Glomerular endothelial cell (primary cell): ENCODE measurements around the gene BASP1. TPM values are rescaled to one million over a fixed set of nuclear protein-coding genes. Genes with fewer than 3 reads are reported as not detected.

Source experiments
- DNase-seq: peaks from one replicate; pipeline ENCODE4 v3.0.0-alpha.2; 2011; ENCODE audit warnings: low read depth, low spot score; ENCODE audit errors: extremely low read depth
- total RNA-seq: library from RNA; depleted of rRNA; stranded (reverse); fragments of >200 nt; gene quantifications from 2 replicates; pipeline ENCODE4 v1.2.3, GENCODE V29; 2015

BASP1 gene
- total RNA-seq, 1 donor from 2014 or later, result 85.2 TPM

DNA sequence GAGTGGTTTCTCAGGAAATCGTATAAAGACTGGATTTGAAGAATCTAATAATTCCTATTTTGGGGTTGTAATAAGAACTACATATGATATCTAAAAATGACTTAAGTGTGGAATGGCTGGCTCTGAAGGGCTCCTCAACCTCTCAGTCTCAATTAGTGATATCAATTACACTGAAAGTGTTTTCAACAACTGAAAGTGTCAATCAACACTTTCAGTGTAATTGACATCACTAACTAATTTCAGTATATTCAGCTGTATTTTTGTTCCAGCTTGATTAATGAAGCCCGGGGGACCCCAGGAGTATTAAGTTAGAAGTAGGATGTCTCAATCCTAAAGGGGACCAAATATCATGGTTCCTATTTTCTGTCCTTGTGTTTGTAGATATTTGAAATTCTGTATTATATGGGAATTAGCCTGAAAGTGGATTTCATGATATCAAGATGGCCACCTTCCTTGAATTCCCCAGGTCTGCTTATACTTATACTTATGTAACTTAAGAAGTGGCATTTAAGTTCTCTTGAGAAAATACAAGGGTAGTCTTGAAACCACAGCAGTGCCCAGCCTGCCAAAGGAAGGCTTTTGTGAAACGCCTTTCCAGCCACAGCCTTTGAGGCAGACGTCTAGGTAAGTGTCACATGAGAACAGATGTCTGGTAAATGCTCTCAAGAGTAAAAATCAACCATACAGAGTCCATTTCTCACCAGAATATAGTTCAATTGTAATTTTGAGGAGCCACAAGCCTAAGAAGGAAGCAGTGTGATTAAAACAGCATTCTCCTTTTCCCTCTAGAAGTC is 4.6 kb downstream of the BASP1 start:
- no peak for DNase-seq

DNA sequence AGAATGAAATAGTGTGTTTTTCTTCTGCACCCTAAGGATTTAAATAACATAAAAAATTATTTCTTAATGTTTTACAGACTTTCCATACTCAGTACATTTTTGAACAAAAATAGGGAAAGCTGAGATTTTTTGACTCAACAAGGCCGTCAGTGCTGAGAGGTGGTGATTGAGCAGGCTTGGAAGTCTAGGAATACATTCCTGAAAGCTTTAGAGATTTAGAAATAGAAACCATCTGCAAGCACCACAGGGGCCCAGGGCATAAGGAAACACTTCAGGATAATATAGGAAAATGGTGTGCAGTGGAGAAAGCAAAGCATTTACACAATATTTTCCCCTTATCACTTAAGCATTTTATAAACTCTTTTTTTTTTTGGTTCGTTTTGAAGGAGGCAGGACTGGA is 5.2 kb downstream of the BASP1 start:
- no peak for DNase-seq

DNA sequence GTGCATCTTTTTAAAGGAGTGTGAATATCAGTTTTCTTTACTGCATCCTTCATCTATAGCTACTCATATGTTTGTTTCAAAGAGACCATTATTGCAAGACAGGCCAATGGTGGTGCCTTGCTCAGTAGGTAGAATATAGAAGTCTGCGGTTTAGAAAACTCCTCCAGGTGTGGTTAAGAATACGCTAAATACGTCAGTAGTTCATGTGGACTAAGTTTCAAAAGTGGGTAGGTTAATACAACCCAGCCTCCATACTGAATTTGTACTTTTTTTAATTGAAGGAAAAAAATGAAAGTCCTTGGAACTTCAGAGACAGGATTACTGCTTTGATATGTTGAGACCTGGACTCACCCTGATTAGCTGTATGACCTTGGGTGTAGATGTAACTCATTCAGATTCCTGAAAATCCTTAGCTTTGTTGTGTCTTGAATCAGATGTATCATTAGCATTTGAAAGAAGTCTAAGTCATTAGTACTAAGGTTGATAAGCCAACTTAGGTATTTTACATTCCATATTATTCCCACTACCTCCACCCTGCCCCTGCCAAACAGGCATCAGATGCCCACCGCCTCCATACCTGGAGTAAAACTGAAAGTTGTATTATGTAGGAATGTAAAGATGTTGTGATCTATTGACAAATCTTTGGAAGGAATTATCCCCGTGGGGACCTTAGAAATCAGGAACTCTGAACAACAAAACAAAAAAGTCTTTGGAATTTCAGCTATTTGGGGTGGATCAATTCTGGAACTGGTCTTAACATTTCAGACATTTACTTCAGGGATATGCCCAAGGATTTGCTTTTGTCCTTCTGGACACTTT is 6.1 kb downstream of the BASP1 start:
- DNase-seq, result no peak

DNA sequence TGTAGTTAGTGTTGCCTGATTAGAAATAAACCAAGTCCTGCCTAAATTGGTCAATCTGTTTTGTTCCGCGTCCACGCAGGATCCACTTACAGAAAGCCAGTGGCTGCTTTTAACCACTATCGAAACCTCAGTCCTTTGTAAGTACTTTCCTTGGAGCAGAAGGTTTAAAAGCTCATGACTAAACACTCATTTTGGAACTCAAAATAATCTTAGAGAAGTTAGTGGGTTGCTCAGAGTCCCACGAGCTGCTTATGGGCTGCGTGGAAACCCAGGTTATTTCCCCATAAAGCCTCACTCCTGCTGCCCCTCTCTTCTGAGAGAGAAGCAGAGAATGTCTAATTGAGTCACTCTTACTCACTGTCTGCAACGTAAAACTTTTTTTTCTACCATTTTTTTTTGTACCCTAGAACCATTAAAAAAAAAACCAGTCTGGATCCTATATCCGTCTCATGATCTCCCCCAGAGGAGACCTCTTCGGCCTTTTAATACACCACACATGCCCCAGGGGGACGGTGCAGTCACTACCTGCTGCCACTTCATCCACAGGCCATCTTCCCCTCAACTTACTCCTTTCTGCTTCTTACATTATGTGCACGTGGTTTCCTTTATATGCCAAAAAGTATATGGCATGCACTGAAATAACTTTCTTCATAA is 7.6 kb downstream of the BASP1 start:
- DNase-seq, result no peak

DNA sequence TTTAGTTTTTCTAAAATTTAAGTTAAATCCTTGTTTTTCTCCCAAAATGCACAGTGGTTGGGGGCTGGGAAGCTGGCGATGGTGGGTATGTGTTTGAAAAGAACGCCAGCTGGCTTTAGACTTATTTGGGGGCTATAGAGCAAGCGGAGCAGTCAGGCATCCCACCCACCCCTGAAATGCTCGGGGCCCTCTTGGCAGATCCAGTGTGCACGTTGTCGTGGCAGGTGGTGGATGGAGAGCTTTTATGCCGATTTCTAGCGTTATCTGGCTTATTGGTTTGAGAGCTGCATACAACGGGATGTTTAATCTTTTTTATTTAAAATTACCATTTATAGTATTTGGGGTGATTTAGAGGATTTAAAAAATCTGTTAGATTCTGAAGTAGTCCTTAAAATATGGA is 8.1 kb downstream of the BASP1 start:
- DNase-seq, result no peak

DNA sequence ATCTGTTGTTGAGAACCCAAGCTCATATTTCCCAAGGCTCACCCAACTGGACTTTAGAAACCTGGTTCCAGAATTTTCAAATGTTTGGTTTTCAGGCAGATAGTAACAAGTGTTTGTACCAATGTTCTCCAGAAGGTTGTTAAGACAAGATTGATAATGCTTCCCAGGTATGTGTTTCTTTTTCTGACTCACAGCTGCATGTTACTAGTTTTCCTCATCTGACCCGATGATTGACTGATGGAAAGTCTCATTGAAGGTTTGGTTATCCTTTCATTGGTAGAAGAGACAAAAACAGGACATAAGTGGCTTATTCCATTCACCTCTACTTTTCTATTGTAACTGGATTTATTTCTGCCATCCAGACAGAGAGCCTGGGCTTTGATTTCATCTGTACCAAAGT is 10.4 kb downstream of the BASP1 start:
- no peak for DNase-seq

DNA sequence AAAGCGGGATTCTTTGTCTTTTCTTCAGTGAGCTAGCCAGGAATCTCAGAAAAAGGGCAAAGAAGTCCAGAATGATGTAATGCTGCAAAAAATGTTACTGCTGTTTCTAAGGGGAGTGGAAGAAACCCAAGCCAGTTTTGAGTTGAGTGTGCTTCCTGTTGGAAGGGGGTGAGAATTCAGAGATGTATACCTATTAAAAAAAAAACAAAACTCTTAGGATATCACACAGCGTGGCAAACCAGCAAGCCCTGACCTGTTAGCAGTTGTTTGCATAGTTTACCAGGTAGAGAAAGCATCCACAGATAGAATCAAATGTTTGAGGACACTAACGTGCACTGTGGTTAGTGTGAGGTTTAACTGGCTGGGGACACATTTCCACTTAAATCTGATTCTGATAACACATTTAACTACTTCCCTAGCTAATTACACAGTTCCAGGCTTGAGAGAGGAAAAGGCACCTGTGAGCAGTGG is 11.4 kb downstream of the BASP1 start:
- DNase-seq, result no peak

DNA sequence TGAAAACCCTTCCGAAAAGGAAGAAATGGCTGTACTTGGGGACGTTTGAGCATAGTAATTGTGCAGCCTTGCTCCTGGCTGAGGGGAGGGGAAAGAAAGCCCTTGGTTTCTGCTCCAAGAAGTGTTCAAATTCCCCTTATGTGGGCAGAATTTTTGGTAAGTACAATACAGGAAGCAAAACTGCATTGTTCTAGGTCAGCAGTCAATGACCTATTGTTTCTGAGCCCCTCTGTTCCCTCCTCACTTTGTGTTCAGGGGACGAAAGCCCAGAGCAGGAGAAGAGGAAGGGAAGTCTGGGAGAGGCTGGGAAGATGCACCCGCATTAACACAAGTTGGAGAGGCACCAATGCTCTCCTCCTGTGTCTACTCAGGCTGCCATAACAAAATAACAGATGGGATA is 11.9 kb downstream of the BASP1 start:
- no peak for DNase-seq

DNA sequence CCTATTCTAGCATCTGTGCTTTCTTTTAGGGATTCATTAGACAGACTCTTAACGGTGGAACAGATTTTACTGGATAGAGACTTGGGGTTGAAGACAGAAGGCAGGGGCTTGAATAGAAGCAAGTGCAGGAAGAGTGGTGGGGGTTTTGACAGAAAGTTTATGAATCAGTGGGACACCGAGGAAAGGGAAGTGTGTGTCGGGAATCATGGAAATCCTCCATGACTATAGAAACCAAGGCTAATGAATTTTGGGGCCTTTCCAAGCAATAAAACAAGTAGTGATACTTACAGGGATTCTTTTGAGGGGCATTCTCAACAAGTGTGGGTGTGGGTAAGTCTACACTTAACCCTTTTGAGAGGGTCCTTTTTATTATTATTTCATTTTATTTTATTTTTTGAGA is 12.8 kb downstream of the BASP1 start:
- no peak for DNase-seq

DNA sequence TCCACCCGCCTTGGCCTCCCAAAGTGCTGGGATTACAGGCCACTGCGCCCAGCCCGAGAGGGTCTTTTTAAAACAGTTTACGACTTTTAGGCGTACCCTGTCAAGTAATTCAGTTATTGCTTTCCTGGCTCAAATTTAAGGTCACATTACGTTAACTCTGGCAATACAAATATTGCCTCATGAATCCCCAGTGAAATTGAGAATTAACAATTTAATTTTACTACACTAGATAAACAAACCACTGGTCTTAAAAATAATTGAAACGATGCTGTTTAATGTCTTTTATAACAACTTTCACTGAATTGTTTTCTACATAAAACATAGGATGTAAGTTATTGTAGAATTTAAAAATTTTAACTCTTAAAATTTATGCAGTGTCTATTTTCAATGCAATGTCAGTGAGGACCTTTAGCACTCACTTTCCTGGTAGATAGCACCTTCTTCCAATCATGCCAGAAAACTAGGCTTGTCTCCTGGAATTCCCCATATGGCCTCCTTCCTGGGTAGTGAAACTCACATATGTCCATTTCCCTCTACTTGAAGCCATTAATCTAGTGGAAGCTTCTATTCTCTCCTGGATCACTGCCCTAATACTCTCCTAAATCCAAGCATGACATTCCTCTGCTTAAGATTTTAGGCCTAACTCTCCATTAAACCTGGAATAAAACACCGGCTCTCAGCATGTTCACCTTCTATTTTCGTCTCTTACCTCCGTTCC is 13.5 kb downstream of the BASP1 start:
- DNase-seq, result no peak

DNA sequence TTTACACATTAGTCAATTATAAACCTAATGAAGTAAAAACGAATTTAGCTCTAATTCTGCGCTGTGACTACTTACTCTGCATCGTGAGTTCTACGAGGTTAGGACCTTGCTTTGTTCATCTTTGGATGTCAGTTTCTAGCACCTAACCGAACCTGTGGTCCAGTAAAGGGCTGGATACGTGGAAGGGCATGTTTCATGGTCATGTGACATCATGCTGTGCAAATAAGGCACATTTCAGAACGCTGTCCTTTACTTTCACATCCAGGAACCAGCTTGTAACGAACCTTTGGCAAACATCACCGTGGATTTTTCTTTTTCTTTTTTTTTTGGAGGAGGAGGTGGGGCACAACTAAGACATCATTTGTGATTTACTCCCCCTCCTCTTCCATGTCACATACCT is 15.0 kb downstream of the BASP1 start:
- no peak for DNase-seq

DNA sequence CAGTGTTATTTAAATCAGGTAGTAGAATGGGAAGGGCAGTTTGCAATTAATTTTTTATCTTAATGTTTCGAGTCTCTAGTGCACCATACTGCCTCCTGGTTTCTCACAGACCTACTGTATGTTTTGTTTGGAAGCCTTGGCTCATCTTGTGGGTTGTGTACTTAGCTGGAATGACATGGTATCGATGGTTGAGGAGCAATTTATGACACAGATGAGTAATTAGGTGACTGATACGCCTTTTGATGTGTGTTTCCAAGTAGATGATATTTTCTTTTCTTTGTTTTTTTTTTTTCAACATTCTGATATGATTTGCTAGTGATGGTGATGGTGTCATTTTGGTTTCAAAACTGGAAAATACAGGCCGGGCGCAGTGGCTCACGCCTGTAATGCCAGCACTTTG is 16.1 kb downstream of the BASP1 start:
- no peak for DNase-seq

DNA sequence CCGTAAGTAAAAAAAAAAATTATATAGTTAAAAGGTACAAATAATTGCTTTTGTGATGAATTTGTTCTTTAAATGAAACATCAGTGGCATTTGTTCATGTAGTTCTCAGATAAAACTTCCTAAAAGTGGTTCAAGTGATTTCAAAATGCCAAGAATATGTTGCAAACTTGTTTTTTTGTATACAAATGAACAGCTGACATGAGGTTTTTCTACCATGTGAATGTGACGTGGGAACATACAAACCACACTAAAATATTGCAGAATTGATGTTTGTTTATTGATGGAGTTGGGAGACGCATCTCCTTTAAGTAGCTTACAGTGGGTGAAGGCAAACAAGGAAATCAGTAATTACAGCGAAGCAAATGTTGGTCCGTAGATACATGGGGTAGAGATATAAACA is 16.9 kb downstream of the BASP1 start:
- DNase-seq, result no peak

DNA sequence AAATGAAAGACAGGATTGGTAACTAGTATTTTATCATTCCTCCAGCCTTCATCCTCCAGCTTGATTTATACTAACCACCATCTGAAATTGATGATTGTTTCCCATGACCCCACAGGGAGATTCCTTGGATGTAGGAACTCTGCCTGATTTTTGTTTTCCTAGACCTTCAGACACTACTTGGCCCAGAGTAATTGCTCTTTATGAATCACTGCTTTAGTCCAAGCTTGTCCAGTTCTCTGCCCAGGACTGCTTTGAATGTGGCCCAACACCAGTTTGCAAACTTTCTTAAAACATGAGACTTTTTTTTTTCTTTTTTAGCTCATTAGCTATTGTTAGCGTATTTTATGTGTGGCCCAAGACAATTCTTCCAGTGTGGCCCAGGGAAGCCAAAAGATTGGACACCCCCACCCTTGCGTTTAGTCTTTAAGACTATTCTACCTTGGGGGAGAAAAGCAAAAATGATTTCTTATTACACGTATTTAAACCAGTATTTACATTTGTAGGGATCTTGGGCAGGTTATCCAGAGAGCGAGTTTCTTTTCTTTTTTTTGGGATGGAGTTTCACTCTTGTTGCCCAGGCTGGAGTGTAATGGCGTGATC is 18.4 kb downstream of the BASP1 start:
- no peak for DNase-seq

DNA sequence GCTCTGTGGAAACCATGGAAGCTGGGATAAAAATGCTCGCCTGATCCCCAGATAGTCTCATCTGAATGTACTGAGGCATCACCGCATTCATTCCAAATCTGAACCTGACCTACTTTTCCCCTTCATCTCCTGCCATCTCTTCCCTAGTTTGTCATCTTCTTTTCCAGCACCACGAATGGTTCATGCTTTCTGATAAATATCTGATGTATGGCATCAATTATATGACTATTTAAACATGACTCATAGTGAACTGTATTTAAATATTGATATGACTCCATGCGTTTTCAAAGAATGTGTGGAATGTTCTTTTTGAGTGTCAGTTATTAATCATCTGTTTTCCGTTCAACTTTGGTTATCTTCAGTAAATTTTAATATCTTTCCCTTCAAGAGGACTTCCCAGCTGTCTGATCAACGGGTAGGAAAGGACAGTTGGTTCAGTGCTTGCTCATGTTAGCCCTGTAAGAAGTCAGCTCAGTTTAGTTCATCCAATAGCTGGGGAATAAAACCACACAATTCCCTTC is 21.1 kb downstream of the BASP1 start:
- DNase-seq, result no peak

DNA sequence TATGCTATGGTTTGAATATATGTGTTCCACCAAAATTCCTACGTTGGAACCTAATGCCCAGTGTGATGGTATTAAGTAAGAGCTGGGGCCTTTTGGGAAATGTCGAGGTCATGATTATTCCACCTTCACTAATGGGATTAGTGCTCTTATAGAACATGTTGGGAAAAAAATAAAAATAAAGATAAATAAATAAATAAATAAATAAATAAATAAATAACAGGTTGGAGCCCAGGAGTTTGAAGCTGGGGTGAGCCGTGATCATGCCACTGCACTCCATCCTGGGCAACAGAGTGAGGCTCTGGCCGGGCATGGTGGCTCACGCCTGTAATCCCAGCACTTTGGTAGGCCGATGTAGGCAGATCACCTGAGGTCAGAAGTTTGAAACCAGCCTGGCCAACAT is 22.5 kb downstream of the BASP1 start:
- no peak for DNase-seq

DNA sequence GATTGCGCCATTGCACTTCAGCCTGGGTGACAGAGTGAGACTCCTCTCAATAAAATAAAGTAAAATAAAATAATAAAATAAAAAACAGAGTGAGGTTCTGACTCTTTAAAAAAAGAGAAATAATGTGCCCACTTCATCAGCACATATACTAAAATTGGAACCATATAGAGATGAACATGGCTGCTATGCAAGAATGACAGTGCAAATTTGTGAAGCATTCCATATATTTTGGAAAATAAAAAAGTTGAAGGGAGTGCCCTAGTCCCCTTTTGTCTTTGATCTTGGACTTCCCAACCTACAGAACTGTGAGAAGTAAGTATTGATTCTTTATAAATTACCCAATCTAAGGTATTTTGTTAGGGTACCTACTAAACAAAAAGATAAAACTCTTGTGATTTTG is 23.1 kb downstream of the BASP1 start:
- no peak for DNase-seq

DNA sequence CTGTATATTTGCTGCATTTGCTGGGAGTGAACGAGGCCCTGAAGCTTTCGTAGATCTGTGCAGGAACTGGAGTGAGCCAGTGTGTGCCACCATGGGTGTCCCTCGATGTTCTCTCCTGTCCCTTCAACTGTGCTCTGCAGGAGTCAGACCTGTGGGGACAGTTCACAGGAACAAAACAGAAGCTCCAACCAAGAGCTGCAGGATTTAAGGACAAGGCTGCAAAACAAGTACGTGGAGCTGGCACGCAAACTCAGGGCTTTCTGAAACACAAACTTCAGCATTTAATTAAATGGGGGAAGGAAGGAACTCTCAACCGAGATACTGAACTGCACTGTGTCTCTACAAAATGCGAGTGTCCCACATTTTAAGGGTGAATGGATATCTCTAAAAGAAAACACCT is 24.2 kb downstream of the BASP1 start:
- no peak for DNase-seq

DNA sequence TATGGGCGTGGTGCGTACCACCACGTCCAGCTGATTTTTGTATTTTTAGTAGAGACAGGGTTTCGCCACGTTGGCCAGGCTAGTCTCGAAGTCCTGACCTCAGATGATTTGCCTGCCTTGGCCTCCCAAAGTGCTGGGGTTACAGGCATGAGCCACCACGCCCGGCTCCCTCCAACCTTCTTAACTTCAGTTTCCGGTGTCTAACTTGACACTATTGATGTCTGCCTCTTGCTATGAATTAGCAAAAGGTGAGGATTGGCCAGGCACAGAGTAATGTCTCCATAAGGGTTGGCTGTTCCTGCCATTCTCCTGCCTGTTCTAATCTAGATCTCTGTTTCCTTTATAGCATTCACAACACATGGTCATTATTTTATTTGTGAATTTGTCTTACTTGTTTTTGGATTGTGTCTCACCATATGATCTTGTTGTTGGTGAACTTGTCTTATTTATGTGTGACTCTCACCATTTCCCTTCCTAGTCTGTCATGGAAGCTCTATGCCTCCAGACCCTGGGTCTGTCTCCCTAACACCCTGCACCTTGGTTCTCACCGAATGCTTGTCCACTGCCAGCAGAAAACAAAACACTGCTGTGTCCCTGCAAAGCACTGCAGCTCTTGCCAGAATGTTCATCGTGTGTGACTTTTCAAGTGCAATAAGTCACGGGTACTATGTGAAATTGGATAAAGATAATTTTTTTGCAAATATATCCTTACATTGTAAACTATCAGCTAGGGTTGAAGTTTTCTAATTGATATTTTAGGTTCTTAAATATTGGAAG is 26.0 kb downstream of the BASP1 start:
- DNase-seq, result no peak
